H9 (cell line): ENCODE results near the gene SETDB1. TPM values are rescaled to one million over a fixed set of nuclear protein-coding genes. Genes with fewer than 3 reads are reported as not detected.

Experiments used
- DNase-seq: peaks from one replicate; pipeline ENCODE4 v3.0.0-alpha.2; 2017
- H2AFZ ChIP-seq: one replicate; pipeline ENCODE4 v1.6.1; 2013; ENCODE audit warnings: mild to moderate bottlenecking, low read length, control low read depth, moderate library complexity
- H2AK5ac ChIP-seq: 2 replicates; pipeline ENCODE4 v1.6.1; 2013; ENCODE audit warnings: low read length, control low read depth, mixed read lengths; ENCODE audit not compliant: insufficient read length
- H2BK120ac ChIP-seq: one replicate; pipeline ENCODE4 v1.6.1; 2013; ENCODE audit warnings: low read depth, mild to moderate bottlenecking, low read length, control low read depth, inconsistent platforms; ENCODE audit not compliant: poor library complexity, severe bottlenecking
- H2BK12ac ChIP-seq: 2 replicates; pipeline ENCODE4 v1.6.1; 2013; ENCODE audit warnings: low read length, control low read depth, mixed read lengths, low read depth; ENCODE audit not compliant: insufficient read length
- H2BK15ac ChIP-seq: 2 replicates; pipeline ENCODE4 v1.6.1; 2013; ENCODE audit warnings: low read depth, low read length, control low read depth
- H2BK20ac ChIP-seq: one replicate; pipeline ENCODE4 v1.6.1; 2013; ENCODE audit warnings: low read depth, mild to moderate bottlenecking, low read length, control low read depth, inconsistent platforms; ENCODE audit not compliant: poor library complexity, severe bottlenecking
- H2BK5ac ChIP-seq: 2 replicates; pipeline ENCODE4 v1.6.1; 2013; ENCODE audit warnings: low read length, control low read depth, mixed read lengths; ENCODE audit not compliant: insufficient read length
- H3K14ac ChIP-seq: 2 replicates; pipeline ENCODE4 v1.6.1; 2013; ENCODE audit warnings: low read length, control low read depth; ENCODE audit not compliant: insufficient read depth
- H3K18ac ChIP-seq: 2 replicates; pipeline ENCODE4 v1.6.1; 2013; ENCODE audit warnings: low read depth, mild to moderate bottlenecking, mixed read lengths, low read length, control low read depth; ENCODE audit not compliant: insufficient read length
- H3K23ac ChIP-seq: 2 replicates; pipeline ENCODE4 v1.6.1; 2013; ENCODE audit warnings: low read length, control low read depth, mixed read lengths, low read depth; ENCODE audit not compliant: insufficient read length
- H3K23me2 ChIP-seq: 2 replicates; pipeline ENCODE4 v1.6.1; 2013; ENCODE audit warnings: low read depth, mild to moderate bottlenecking, mixed read lengths, low read length, control low read depth; ENCODE audit not compliant: insufficient read length, poor library complexity, severe bottlenecking
- H3K27ac ChIP-seq: 2 replicates; pipeline ENCODE4 v1.5.1; 2013; ENCODE audit warnings: low read length, control low read depth, mixed read lengths, low read depth; ENCODE audit not compliant: insufficient read length
- H3K27me3 ChIP-seq: 2 replicates; pipeline ENCODE4 v1.6.1; 2013; ENCODE audit warnings: low read length, control low read depth, inconsistent platforms; ENCODE audit not compliant: insufficient read depth
- H3K4ac ChIP-seq: 2 replicates; pipeline ENCODE4 v1.6.1; 2013; ENCODE audit warnings: low read depth, mild to moderate bottlenecking, control low read depth, inconsistent platforms, low read length, moderate library complexity
- H3K4me1 ChIP-seq: 2 replicates; pipeline ENCODE4 v1.6.1; 2013; ENCODE audit warnings: low read length, control low read depth, inconsistent platforms; ENCODE audit not compliant: insufficient read depth
- H3K4me2 ChIP-seq: 2 replicates; pipeline ENCODE4 v1.6.1; 2013; ENCODE audit warnings: low read length, control low read depth, mixed read lengths; ENCODE audit not compliant: insufficient read length, insufficient read depth
- H3K56ac ChIP-seq: 2 replicates; pipeline ENCODE4 v1.6.1; 2013; ENCODE audit warnings: low read depth, mild to moderate bottlenecking, mixed read lengths, low read length, control low read depth; ENCODE audit not compliant: insufficient read length
- H3K79me1 ChIP-seq: 2 replicates; pipeline ENCODE4 v1.6.1; 2013; ENCODE audit warnings: low read depth, mild to moderate bottlenecking, moderate library complexity, low read length, control low read depth, inconsistent platforms; ENCODE audit not compliant: insufficient read depth, poor library complexity, severe bottlenecking
- H3K79me2 ChIP-seq: 2 replicates; pipeline ENCODE4 v1.6.1; 2013; ENCODE audit warnings: low read length, control low read depth, inconsistent platforms; ENCODE audit not compliant: insufficient read depth
- H3K9ac ChIP-seq: 2 replicates; pipeline ENCODE4 v1.6.1; 2013; ENCODE audit warnings: low read length, control low read depth, mixed read lengths; ENCODE audit not compliant: insufficient read length; ENCODE audit errors: extremely low read depth
- H3K9me3 ChIP-seq: one replicate; pipeline ENCODE4 v1.6.1; 2013; ENCODE audit warnings: low read depth, low read length, inconsistent platforms; ENCODE audit not compliant: control insufficient read depth
- H3T11ph ChIP-seq: one replicate; pipeline ENCODE4 v1.6.1; 2013; ENCODE audit warnings: mild to moderate bottlenecking, low read length, control low read depth, inconsistent platforms
- H4K20me1 ChIP-seq: one replicate; pipeline ENCODE4 v1.6.1; 2013; ENCODE audit not compliant: control insufficient read depth, insufficient read length, insufficient read depth
- H4K5ac ChIP-seq: 2 replicates; pipeline ENCODE4 v1.6.1; 2013; ENCODE audit warnings: low read depth, mild to moderate bottlenecking, mixed read lengths, low read length, control low read depth; ENCODE audit not compliant: insufficient read length
- H4K8ac ChIP-seq: replicated peaks from 2 replicates; pipeline ENCODE4 v1.6.1; 2013; ENCODE audit warnings: low read length, control low read depth, mixed read lengths, low read depth; ENCODE audit not compliant: insufficient read length
- H4K91ac ChIP-seq: 2 replicates; pipeline ENCODE4 v1.6.1; 2013; ENCODE audit warnings: low read depth, mild to moderate bottlenecking, moderate library complexity, mixed read lengths, low read length, control low read depth; ENCODE audit not compliant: insufficient read length
- H3K27ac Mint-ChIP-seq, 3 experiments: 2 replicates in 2 of 3; 3 replicates in 1 of 3; pipeline ENCODE4 v1.8.0; 2020 to 2021; ENCODE audit warnings: mixed read lengths in 3 of 3, mild to moderate bottlenecking in 1 of 3, moderate library complexity in 1 of 3
- H3K27me3 Mint-ChIP-seq: 2 replicates; pipeline ENCODE4 v1.8.0; 2021; ENCODE audit warnings: low read depth, mild to moderate bottlenecking, moderate library complexity, mixed read lengths
- H3K36me3 Mint-ChIP-seq, 3 experiments: 2 replicates in 2 of 3; 3 replicates in 1 of 3; pipeline ENCODE4 v1.8.0; 2020 to 2021; ENCODE audit warnings: low read depth in 3 of 3, mixed read lengths in 3 of 3; ENCODE audit not compliant: insufficient read depth in 1 of 3
- H3K4me1 Mint-ChIP-seq, 2 experiments: 2 replicates each; pipeline ENCODE4 v1.8.0; 2020; ENCODE audit warnings: mixed read lengths in 2 of 2
- H3K4me3 Mint-ChIP-seq, 2 experiments: 2 replicates in 1 of 2; 3 replicates in 1 of 2; pipeline ENCODE4 v1.8.0; 2020 to 2021; ENCODE audit warnings: mild to moderate bottlenecking in 2 of 2, mixed read lengths in 2 of 2, moderate library complexity in 1 of 2
- H3K9me3 Mint-ChIP-seq, 2 experiments: 2 replicates in 1 of 2; 3 replicates in 1 of 2; pipeline ENCODE4 v1.8.0; 2020; ENCODE audit warnings: mild to moderate bottlenecking in 2 of 2, mixed read lengths in 2 of 2, moderate library complexity in 1 of 2
- WGBS: extraction: QIAGEN DNeasy Blood & Tissue Kit; methylation state at CpG from one replicate; pipeline ENCODE4 v1.1.7; 2013; ENCODE audit warnings: missing lambda C conversion rate, low lambda C conversion rate, mixed read lengths; ENCODE audit not compliant: insufficient read length; ENCODE audit errors: extremely low coverage; 5-methylcytosine and 5-hydroxymethylcytosine counted together
- total RNA-seq: library from RNA; stranded (reverse); gene quantifications from 2 replicates; pipeline ENCODE4 v1.2.1, GENCODE V29; 2021
- TF ChIP-seq, protein P1 (sequence below): fragments of 200-600 bp; sonication (generic); conservative IDR thresholded peaks from 3 replicates; pipeline ENCODE4 v1.8.0; 2021; ENCODE audit warnings: antibody characterized with exemption, mild to moderate bottlenecking

The SETDB1 gene
- total RNA-seq, 1 experiment from 2014 or later, result 62.1 TPM

DNA sequence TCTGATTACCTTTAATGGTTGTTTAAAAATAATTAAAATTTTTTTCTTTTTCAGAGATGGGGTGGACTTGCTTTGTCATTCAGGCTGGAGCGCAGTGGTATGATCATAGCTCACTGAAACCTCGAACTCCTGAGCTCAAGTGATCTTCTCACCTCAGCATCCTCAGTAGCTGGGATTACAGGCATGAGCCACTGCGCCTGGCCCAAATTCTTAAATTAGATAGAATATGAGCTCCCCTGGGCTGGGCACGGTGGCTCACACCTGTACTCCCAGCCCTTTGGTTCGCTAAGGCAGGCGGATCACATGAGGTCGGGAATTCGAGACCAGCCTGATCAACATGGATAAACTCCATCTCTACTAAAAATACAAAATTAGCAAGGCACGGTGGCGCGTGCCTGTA lies 31.5 kb downstream of the SETDB1 start:
- Histone ChIP-seq H3K23ac (no peak overlapping the region), H3K79me2 (no peaks in the 10 kb centered on the region), H3K27ac (no peak overlapping the region), H2BK5ac (no peak overlapping the region), H3K18ac (no peak overlapping the region), H3K79me1 (no peaks in the 10 kb centered on the region), H3K4me1 (no peaks in the 10 kb centered on the region), H2AFZ (no peak overlapping the region), H3K14ac (no peak overlapping the region), H3K4me2 (no peak overlapping the region), H3K27me3 (no peaks in the 10 kb centered on the region), H2BK15ac (no peak overlapping the region), H2BK12ac (no peak overlapping the region), H3T11ph (no peak overlapping the region), H3K9me3 (no peaks in the 10 kb centered on the region), H3K56ac (no peak overlapping the region), H4K20me1 (no peaks in the 10 kb centered on the region), H4K91ac (no peak overlapping the region), H2BK120ac (no peak overlapping the region), H2BK20ac (no peak overlapping the region), H4K5ac (no peak overlapping the region), H4K8ac (no peak overlapping the region), H3K4ac (no peak overlapping the region), H3K9ac (no peak overlapping the region), H3K23me2 (no peaks in the 10 kb centered on the region), H2AK5ac (no peak overlapping the region)
- Mint-ChIP-seq H3K9me3 (no peaks in the 10 kb centered on the region), H3K27ac (no peak overlapping the region), H3K36me3 (peaks cover 37 to 89% (median 79%) of the 10 kb centered on the region in 3 experiments), H3K4me3 (no peak overlapping the region), H3K4me1 (no peaks in the 10 kb centered on the region), H3K27me3 (no peaks in the 10 kb centered on the region)
- no CpG with 5 or more reads among the region's 11 CpGs for WGBS
- TF ChIP-seq, protein P1, sequence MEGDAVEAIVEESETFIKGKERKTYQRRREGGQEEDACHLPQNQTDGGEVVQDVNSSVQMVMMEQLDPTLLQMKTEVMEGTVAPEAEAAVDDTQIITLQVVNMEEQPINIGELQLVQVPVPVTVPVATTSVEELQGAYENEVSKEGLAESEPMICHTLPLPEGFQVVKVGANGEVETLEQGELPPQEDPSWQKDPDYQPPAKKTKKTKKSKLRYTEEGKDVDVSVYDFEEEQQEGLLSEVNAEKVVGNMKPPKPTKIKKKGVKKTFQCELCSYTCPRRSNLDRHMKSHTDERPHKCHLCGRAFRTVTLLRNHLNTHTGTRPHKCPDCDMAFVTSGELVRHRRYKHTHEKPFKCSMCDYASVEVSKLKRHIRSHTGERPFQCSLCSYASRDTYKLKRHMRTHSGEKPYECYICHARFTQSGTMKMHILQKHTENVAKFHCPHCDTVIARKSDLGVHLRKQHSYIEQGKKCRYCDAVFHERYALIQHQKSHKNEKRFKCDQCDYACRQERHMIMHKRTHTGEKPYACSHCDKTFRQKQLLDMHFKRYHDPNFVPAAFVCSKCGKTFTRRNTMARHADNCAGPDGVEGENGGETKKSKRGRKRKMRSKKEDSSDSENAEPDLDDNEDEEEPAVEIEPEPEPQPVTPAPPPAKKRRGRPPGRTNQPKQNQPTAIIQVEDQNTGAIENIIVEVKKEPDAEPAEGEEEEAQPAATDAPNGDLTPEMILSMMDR, result no peak
- DNase-seq, result no peak
